Ectodermal cell (in vitro differentiated cells): Measurements from ENCODE around the gene PMVK.
"Not testable (repeated sequence)": the region's sequence is repeated elsewhere in the genome, so short reads cannot be mapped to it uniquely, and the experiment has no call there.

Experiments used
- H3K27ac ChIP-seq: 2 replicates; pipeline ENCODE4 v1.7.0; 2013; ENCODE audit warnings: mild to moderate bottlenecking, low read depth, low read length; ENCODE audit not compliant: insufficient read depth, poor library complexity, severe bottlenecking
- H3K27me3 ChIP-seq: 2 replicates; pipeline ENCODE4 v1.7.0; 2013; ENCODE audit warnings: mild to moderate bottlenecking, low read length; ENCODE audit not compliant: insufficient read depth, control insufficient read depth, poor library complexity, severe bottlenecking
- H3K36me3 ChIP-seq: one replicate; pipeline ENCODE4 v1.7.0; 2013; ENCODE audit warnings: low read length; ENCODE audit not compliant: control insufficient read depth, insufficient read depth
- H3K4me1 ChIP-seq: one replicate; pipeline ENCODE4 v1.7.0; 2013; ENCODE audit warnings: low read length; ENCODE audit not compliant: control insufficient read depth, insufficient read depth
- H3K4me3 ChIP-seq: 2 replicates; pipeline ENCODE4 v1.7.0; 2013; ENCODE audit warnings: low read depth, low read length, control low read depth; ENCODE audit not compliant: insufficient read depth
- H3K9me3 ChIP-seq: 2 replicates; pipeline ENCODE4 v1.7.0; 2013; ENCODE audit warnings: mild to moderate bottlenecking, low read length, moderate library complexity; ENCODE audit not compliant: control insufficient read depth
- WGBS, 2 experiments: methylation state at CpG; one replicate each; pipeline ENCODE4 v1.1.7; 2013; ENCODE audit warnings: missing lambda C conversion rate in 2 of 2; 5-methylcytosine and 5-hydroxymethylcytosine counted together

Gene PMVK

GRCh38 chr1:154913273-154913672 lies 23.2 kb downstream of the PMVK start:
- 95 to 98% methylated on average over 2 to 3 of the region's 3 CpGs for WGBS, 2 experiments
- no peaks in the 10 kb centered on the region for H3K4me1 ChIP-seq
- no peaks in the 10 kb centered on the region for H3K27me3 ChIP-seq
- H3K4me3 ChIP-seq = no peak overlapping the region
- no peak overlapping the region for H3K27ac ChIP-seq
- no peaks in the 10 kb centered on the region for H3K9me3 ChIP-seq
- H3K36me3 ChIP-seq = no peaks in the 10 kb centered on the region

- 87 to 98% methylated on average over 2 of the region's 2 CpGs for WGBS, 2 experiments
- no peak overlapping the region for H3K4me3 ChIP-seq
- no peaks in the 10 kb centered on the region for H3K27me3 ChIP-seq
- H3K36me3 ChIP-seq = no peaks in the 10 kb centered on the region
- no peak overlapping the region for H3K27ac ChIP-seq
- no peaks in the 10 kb centered on the region for H3K9me3 ChIP-seq
- no peaks in the 10 kb centered on the region for H3K4me1 ChIP-seq
Observed at GRCh38 chr1:154912755-154913154, 23.8 kb downstream of the PMVK start.

- H3K9me3 ChIP-seq = no peaks in the 10 kb centered on the region
- 92% methylated on average over 8 of the region's 8 CpGs for WGBS, 2 experiments
- H3K4me1 ChIP-seq = no peaks in the 10 kb centered on the region
- H3K27ac ChIP-seq = no peak overlapping the region
- H3K27me3 ChIP-seq = no peaks in the 10 kb centered on the region
- no peak overlapping the region for H3K4me3 ChIP-seq
- no peaks in the 10 kb centered on the region for H3K36me3 ChIP-seq
Observed at GRCh38 chr1:154911691-154912550, 24.6 kb downstream of the PMVK start.

GRCh38 chr1:154910851-154911250 lies 25.7 kb downstream of the PMVK start:
- Histone ChIP-seq H3K9me3 (no peaks in the 10 kb centered on the region), H3K27ac (no peak overlapping the region), H3K36me3 (no peaks in the 10 kb centered on the region), H3K4me3 (no peak overlapping the region), H3K4me1 (no peaks in the 10 kb centered on the region), H3K27me3 (no peaks in the 10 kb centered on the region)
- 89 to 90% methylated on average over 5 of the region's 5 CpGs for WGBS, 2 experiments

- no peaks in the 10 kb centered on the region for H3K27me3 ChIP-seq
- no peaks in the 10 kb centered on the region for H3K9me3 ChIP-seq
- no peak overlapping the region for H3K27ac ChIP-seq
- no peaks in the 10 kb centered on the region for H3K4me1 ChIP-seq
- H3K36me3 ChIP-seq = no peaks in the 10 kb centered on the region
- 93 to 95% methylated on average over 5 of the region's 5 CpGs for WGBS, 2 experiments
- no peak overlapping the region for H3K4me3 ChIP-seq
Observed at GRCh38 chr1:154908937-154909336, 27.6 kb downstream of the PMVK start.

GRCh38 chr1:154908129-154908528 lies 28.4 kb downstream of the PMVK start:
- H3K4me3 ChIP-seq, H3K36me3 ChIP-seq, H3K4me1 ChIP-seq, H3K27ac ChIP-seq, H3K9me3 ChIP-seq, H3K27me3 ChIP-seq: not testable (repeated sequence)
- WGBS, 2 experiments = 86 to 91% methylated on average over 3 of the region's 3 CpGs

GRCh38 chr1:154906621-154907081 lies 29.9 kb downstream of the PMVK start:
- H3K9me3 ChIP-seq = no peaks in the 10 kb centered on the region
- H3K27ac ChIP-seq = no peak overlapping the region
- no peaks in the 10 kb centered on the region for H3K4me1 ChIP-seq
- H3K27me3 ChIP-seq = no peaks in the 10 kb centered on the region
- H3K4me3 ChIP-seq = no peak overlapping the region
- no peaks in the 10 kb centered on the region for H3K36me3 ChIP-seq
- 88 to 94% methylated on average over 7 of the region's 7 CpGs for WGBS, 2 experiments

- 89 to 92% methylated on average over 3 of the region's 3 CpGs for WGBS, 2 experiments
- Histone ChIP-seq H3K27ac (no peak overlapping the region), H3K27me3 (no peaks in the 10 kb centered on the region), H3K9me3 (no peaks in the 10 kb centered on the region), H3K4me3 (no peak overlapping the region), H3K36me3 (no peaks in the 10 kb centered on the region), H3K4me1 (no peaks in the 10 kb centered on the region)
Observed at GRCh38 chr1:154902938-154903566, 33.5 kb downstream of the PMVK start.

- Histone ChIP-seq H3K9me3 (no peaks in the 10 kb centered on the region), H3K36me3 (no peaks in the 10 kb centered on the region), H3K27me3 (no peaks in the 10 kb centered on the region), H3K27ac (no peak overlapping the region), H3K4me3 (no peak overlapping the region), H3K4me1 (no peaks in the 10 kb centered on the region)
- WGBS, 2 experiments = 100% methylated on average over 1 of the region's 1 CpG; no CpG with 5 or more reads in 1 of the 2 experiments
Observed at GRCh38 chr1:154901591-154901990, 34.9 kb downstream of the PMVK start.

GRCh38 chr1:154899041-154899440 lies 37.5 kb downstream of the PMVK start:
- Histone ChIP-seq H3K27me3 (no peaks in the 10 kb centered on the region), H3K4me1 (no peaks in the 10 kb centered on the region), H3K36me3 (no peaks in the 10 kb centered on the region), H3K27ac (no peak overlapping the region), H3K4me3 (no peak overlapping the region), H3K9me3 (no peaks in the 10 kb centered on the region)
- WGBS, 2 experiments = 95% methylated on average over 4 of the region's 6 CpGs
